Liver (tissue), 3 donors: ENCODE data around the gene RAPGEF1.

Experiments used
- SP1 ChIP-seq: IDR thresholded peaks from 2 replicates; pipeline ENCODE4 v1.6.1; 2018; ENCODE audit warnings: antibody characterized with exemption, mild to moderate bottlenecking
- YY1 ChIP-seq: IDR thresholded peaks from 2 replicates; pipeline ENCODE4 v1.6.1; 2016; ENCODE audit warnings: antibody characterized with exemption, mild to moderate bottlenecking
- TF ChIP-seq, protein P1 (sequence below): fragments of 150-350 bp; IDR thresholded peaks from 2 replicates; pipeline ENCODE4 v1.5.1; 2017; ENCODE audit warnings: improper control_type of control experiment, low read depth, low read length; ENCODE audit not compliant: missing input control
- donor health status: healthy.
- donor health status: healthy.

GRCh38 chr9:131611586-131612315, 128.1 kb downstream of the RAPGEF1 start:
- TF ChIP-seq, protein P1, sequence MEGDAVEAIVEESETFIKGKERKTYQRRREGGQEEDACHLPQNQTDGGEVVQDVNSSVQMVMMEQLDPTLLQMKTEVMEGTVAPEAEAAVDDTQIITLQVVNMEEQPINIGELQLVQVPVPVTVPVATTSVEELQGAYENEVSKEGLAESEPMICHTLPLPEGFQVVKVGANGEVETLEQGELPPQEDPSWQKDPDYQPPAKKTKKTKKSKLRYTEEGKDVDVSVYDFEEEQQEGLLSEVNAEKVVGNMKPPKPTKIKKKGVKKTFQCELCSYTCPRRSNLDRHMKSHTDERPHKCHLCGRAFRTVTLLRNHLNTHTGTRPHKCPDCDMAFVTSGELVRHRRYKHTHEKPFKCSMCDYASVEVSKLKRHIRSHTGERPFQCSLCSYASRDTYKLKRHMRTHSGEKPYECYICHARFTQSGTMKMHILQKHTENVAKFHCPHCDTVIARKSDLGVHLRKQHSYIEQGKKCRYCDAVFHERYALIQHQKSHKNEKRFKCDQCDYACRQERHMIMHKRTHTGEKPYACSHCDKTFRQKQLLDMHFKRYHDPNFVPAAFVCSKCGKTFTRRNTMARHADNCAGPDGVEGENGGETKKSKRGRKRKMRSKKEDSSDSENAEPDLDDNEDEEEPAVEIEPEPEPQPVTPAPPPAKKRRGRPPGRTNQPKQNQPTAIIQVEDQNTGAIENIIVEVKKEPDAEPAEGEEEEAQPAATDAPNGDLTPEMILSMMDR: no peak
- no peak for TF ChIP-seq YY1
- no peak for TF ChIP-seq SP1
